Upper lobe of left lung (tissue), 4 donors: ENCODE measurements around the gene SIRPB1.

Source experiments
- CTCF ChIP-seq, 6 experiments: fragments of 450-650 bp in 4 of 6; fragments of 200-600 bp in 2 of 6; sonication (generic) in 2 of 6; IDR thresholded peaks; one replicate each; pipeline ENCODE4 v1.5.1; 2016 to 2019; ENCODE audit warnings: antibody characterized with exemption in 6 of 6
- EP300 ChIP-seq, 4 donors: sonication (generic); formaldehyde crosslinking; IDR thresholded peaks; one replicate each; pipeline ENCODE4 v1.5.1; 2017; ENCODE audit warnings: antibody characterized with exemption in 4 of 4, control low read depth in 2 of 4
- POLR2A ChIP-seq, 4 donors: fragments of 450-650 bp; IDR thresholded peaks; one replicate each; pipeline ENCODE4 v1.5.1; 2016 to 2017; ENCODE audit warnings: antibody characterized with exemption in 4 of 4, mild to moderate bottlenecking in 2 of 4
- POLR2AphosphoS5 ChIP-seq, 2 donors: sonication (generic); formaldehyde crosslinking; IDR thresholded peaks; one replicate each; pipeline ENCODE4 v1.5.1; 2017; ENCODE audit warnings: antibody characterized with exemption in 2 of 2

- TF ChIP-seq POLR2A (IDR thresholded peaks at IDR 0.05), result no peak
- TF ChIP-seq EP300 (IDR thresholded peaks at IDR 0.05), result no peak
- TF ChIP-seq POLR2AphosphoS5 (IDR thresholded peaks at IDR 0.05), result no peak
- TF ChIP-seq CTCF (IDR thresholded peaks at IDR 0.05), result no peak
Observed at GRCh38 chr20:1669304-1669703, 49.5 kb upstream of the SIRPB1 start.
